GM06990 (cell line): ENCODE data around the gene CLDN11.

Experiments
- DNase-seq: peaks from one replicate; pipeline ENCODE4 v3.0.0-alpha.2; 2011; ENCODE audit not compliant: insufficient read length; ENCODE audit errors: extremely low read depth
- H3K27me3 ChIP-seq: replicated peaks from 2 replicates; pipeline ENCODE4 v1.6.0; 2011; ENCODE audit warnings: low read length; ENCODE audit not compliant: control insufficient read depth, insufficient read depth
- H3K36me3 ChIP-seq: 2 replicates; pipeline ENCODE4 v1.5.1; 2011; ENCODE audit warnings: low read length; ENCODE audit not compliant: control insufficient read depth, insufficient read depth
- H3K4me3 ChIP-seq: replicated peaks from 2 replicates; pipeline ENCODE4 v1.5.1; 2011; ENCODE audit warnings: low read depth, mild to moderate bottlenecking, control low read depth, low read length
- TF ChIP-seq, protein P1 (sequence below): IDR thresholded peaks from 2 replicates; pipeline ENCODE4 v1.5.1; 2011; ENCODE audit warnings: low read length, control low read depth, mild to moderate bottlenecking, inconsistent platforms; ENCODE audit not compliant: insufficient read depth, poor library complexity, severe bottlenecking

Gene CLDN11

DNA sequence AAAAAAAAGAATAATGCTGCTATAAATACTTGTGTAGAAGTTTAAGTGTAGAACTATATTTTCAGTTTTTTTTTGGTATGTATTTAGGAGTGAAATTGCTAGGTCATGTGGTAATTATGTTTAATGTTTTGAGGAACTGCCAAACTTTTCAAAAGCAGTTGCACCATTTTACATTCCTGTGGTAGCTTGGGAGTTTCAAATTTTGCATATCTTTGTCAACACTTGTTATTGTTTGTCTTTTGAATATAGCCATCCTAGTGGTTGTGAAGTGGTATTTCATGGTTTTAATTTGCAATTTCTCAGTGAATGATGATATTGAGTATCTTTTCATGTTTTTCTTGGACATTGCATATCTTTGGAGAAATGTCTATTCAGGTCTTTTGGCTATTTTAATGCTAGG lies 30.7 kb upstream of the CLDN11 start:
- Histone ChIP-seq H3K4me3 (no peak overlapping the region), H3K36me3 (peaks cover 3% of the 10 kb centered on the region), H3K27me3 (no peaks in the 10 kb centered on the region)
- TF ChIP-seq, protein P1, sequence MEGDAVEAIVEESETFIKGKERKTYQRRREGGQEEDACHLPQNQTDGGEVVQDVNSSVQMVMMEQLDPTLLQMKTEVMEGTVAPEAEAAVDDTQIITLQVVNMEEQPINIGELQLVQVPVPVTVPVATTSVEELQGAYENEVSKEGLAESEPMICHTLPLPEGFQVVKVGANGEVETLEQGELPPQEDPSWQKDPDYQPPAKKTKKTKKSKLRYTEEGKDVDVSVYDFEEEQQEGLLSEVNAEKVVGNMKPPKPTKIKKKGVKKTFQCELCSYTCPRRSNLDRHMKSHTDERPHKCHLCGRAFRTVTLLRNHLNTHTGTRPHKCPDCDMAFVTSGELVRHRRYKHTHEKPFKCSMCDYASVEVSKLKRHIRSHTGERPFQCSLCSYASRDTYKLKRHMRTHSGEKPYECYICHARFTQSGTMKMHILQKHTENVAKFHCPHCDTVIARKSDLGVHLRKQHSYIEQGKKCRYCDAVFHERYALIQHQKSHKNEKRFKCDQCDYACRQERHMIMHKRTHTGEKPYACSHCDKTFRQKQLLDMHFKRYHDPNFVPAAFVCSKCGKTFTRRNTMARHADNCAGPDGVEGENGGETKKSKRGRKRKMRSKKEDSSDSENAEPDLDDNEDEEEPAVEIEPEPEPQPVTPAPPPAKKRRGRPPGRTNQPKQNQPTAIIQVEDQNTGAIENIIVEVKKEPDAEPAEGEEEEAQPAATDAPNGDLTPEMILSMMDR: no peak
- DNase-seq: no peak

- no peak for DNase-seq
- Histone ChIP-seq H3K4me3 (no peak overlapping the region), H3K27me3 (no peaks in the 10 kb centered on the region), H3K36me3 (peaks cover 3% of the 10 kb centered on the region)
- TF ChIP-seq, protein P1: no peak
Observed at GRCh38 chr3:170391108-170391507, 27.6 kb upstream of the CLDN11 start.

GRCh38 chr3:170397685-170398084 lies 21.0 kb upstream of the CLDN11 start:
- TF ChIP-seq, protein P1: no peak

DNA sequence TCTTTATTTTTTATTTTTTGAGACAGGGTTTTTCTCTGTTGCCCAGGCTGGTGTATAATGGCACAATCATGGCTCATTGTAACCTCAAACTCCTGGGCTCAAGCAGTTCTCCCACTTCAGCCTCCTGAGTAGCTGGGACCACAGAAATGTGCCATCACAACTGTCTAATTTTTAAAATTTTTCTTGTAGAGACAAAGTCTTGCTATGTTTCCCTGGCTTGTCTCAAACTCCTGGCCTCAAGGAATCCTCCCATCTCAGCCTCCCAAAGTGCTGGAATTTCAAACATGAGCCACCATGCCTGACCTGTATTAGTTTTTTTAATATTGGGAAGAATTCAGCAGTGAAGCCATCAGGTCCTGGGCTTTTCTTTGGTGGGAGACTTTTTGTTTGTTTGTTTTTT lies 13.6 kb upstream of the CLDN11 start:
- TF ChIP-seq, protein P1: no peak
- no peaks in the 10 kb centered on the region for H3K27me3 ChIP-seq
- no peak for DNase-seq
- no peak overlapping the region for H3K4me3 ChIP-seq
- no peaks in the 10 kb centered on the region for H3K36me3 ChIP-seq

More at GRCh38 chr3:170397685-170398084, 21.0 kb upstream of the CLDN11 start:
- no peak for DNase-seq
- no peaks in the 10 kb centered on the region for H3K27me3 ChIP-seq
- no peak overlapping the region for H3K4me3 ChIP-seq
- H3K36me3 ChIP-seq: no peaks in the 10 kb centered on the region

DNA sequence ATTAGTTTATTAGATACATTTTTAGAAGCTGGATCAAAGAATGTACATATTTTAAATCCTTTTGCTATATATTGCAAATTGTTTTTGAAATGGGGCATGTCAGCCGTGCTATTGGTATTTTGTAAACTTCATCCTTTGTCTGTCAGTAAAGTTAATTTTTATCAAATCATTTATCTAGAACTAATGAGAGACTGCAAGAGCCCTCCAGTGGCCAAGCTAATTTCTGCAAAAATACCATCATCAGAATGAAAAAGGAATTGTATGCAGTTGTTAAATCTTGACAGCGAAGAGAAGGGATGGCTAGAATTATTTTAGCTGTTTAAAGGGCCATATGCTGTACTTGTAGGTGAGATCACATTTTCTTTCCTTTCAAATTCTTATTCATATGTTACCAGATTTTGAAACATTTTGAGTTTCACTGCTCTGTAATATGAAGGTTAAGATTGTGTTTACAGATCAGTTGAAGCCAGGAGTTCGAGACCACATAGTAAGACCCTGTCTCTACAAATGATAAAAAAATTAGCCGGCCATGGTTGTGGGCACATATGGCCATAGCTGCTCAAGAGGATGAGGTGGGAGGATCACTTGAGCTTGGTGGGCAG lies 8.1 kb upstream of the CLDN11 start:
- H3K36me3 ChIP-seq: no peaks in the 10 kb centered on the region
- no peak for DNase-seq
- H3K27me3 ChIP-seq: no peaks in the 10 kb centered on the region
- H3K4me3 ChIP-seq: no peak overlapping the region
- TF ChIP-seq, protein P1: peak; percentile 57

- Histone ChIP-seq H3K4me3 (no peak overlapping the region), H3K36me3 (no peaks in the 10 kb centered on the region), H3K27me3 (no peaks in the 10 kb centered on the region)
- DNase-seq: no peak
- TF ChIP-seq, protein P1: no peak
Observed at GRCh38 chr3:170413291-170413690, 5.4 kb upstream of the CLDN11 start.
